ENCODE results near the gene ERC2.

The ERC2 gene

GRCh38 chr3:55654123-55654760 is 814.0 kb downstream of the ERC2 start:
- no peak for DNase-seq

- no peak for DNase-seq
These were observed 817.3 kb downstream of the ERC2 start for GRCh38 chr3:55651011-55651410.

- no peak for DNase-seq
These were observed 818.3 kb downstream of the ERC2 start for GRCh38 chr3:55650011-55650410.

- DNase-seq: no peak
These were observed 818.7 kb downstream of the ERC2 start for GRCh38 chr3:55649554-55649953.

- DNase-seq: no peak
These were observed 819.5 kb downstream of the ERC2 start for GRCh38 chr3:55648591-55649318.

- DNase-seq: no peak
These were observed 820.6 kb downstream of the ERC2 start for GRCh38 chr3:55647670-55648069.

GRCh38 chr3:55647063-55647462 is 821.2 kb downstream of the ERC2 start:
- DNase-seq: no peak

GRCh38 chr3:55646121-55646520 is 822.1 kb downstream of the ERC2 start:
- DNase-seq: no peak

GRCh38 chr3:55645422-55645821 is 822.8 kb downstream of the ERC2 start:
- DNase-seq: no peak

GRCh38 chr3:55643283-55643682 is 825.0 kb downstream of the ERC2 start:
- DNase-seq: no peak

GRCh38 chr3:55641964-55642363 is 826.3 kb downstream of the ERC2 start:
- DNase-seq: no peak

- DNase-seq: no peak
These were observed 828.1 kb downstream of the ERC2 start for GRCh38 chr3:55639896-55640765.

GRCh38 chr3:55639143-55639542 is 829.1 kb downstream of the ERC2 start:
- no peak for DNase-seq

GRCh38 chr3:55637906-55638638 is 830.2 kb downstream of the ERC2 start:
- DNase-seq: no peak

GRCh38 chr3:55636300-55637195 is 831.7 kb downstream of the ERC2 start:
- DNase-seq: no peak

GRCh38 chr3:55634345-55634744 is 833.9 kb downstream of the ERC2 start:
- no peak for DNase-seq

- DNase-seq: no peak
These were observed 834.9 kb downstream of the ERC2 start for GRCh38 chr3:55633333-55633732.

GRCh38 chr3:55631766-55632331 is 836.4 kb downstream of the ERC2 start:
- no peak for DNase-seq

GRCh38 chr3:55630921-55631299 is 837.4 kb downstream of the ERC2 start:
- no peak for DNase-seq

- DNase-seq: no peak
These were observed 837.9 kb downstream of the ERC2 start for GRCh38 chr3:55630280-55630920.

GRCh38 chr3:55629432-55629831 is 838.8 kb downstream of the ERC2 start:
- DNase-seq: no peak
